Tibial nerve (tissue), 3 donors: ENCODE measurements around the gene RASA1.

ENCODE experiments used
- EP300 ChIP-seq, 2 donors: sonication (generic); formaldehyde crosslinking; IDR thresholded peaks; one replicate each; pipeline ENCODE4 v1.6.1; 2017; ENCODE audit warnings: antibody characterized with exemption in 2 of 2, mild to moderate bottlenecking in 1 of 2
- POLR2A ChIP-seq, 2 donors: fragments of 450-650 bp; IDR thresholded peaks; one replicate each; pipeline ENCODE4 v1.6.1; 2017; ENCODE audit warnings: antibody characterized with exemption in 2 of 2, mild to moderate bottlenecking in 2 of 2, moderate library complexity in 2 of 2

GRCh38 chr5:87430863-87431457 is 163.3 kb downstream of the RASA1 start:
- TF ChIP-seq POLR2A (IDR thresholded peaks at IDR 0.05) (no peak), EP300 (IDR thresholded peaks at IDR 0.05) (no peak)
